GM19397 (cell line): ENCODE results near the gene NES.

Source experiments
- ATAC-seq: cut with Tn5 transposase; IDR thresholded peaks from one replicate; pipeline ENCODE4 v1.9.1; 2021; ENCODE audit warnings: mild to moderate bottlenecking, moderate library complexity; ENCODE audit not compliant: unreplicated experiment

Gene NES

GRCh38 chr1:156684227-156684782, 7.1 kb upstream of the NES start:
- no peak for ATAC-seq

- no peak for ATAC-seq
Measured at GRCh38 chr1:156682166-156682890, 5.1 kb upstream of the NES start.

- ATAC-seq, result no peak
Measured at GRCh38 chr1:156681196-156681960, 4.2 kb upstream of the NES start.

- no peak for ATAC-seq
Measured at GRCh38 chr1:156680056-156680455, 2.8 kb upstream of the NES start.

GRCh38 chr1:156677616-156678596, 699 bp upstream of the NES start:
- no peak for ATAC-seq

- no peak for ATAC-seq
Measured at GRCh38 chr1:156676114-156676819, 940 bp downstream of the NES start.

GRCh38 chr1:156675210-156676113, 1.7 kb downstream of the NES start:
- ATAC-seq, result no peak

- no peak for ATAC-seq
Measured at GRCh38 chr1:156673387-156674121, 3.7 kb downstream of the NES start.

GRCh38 chr1:156671804-156672203, 5.4 kb downstream of the NES start:
- no peak for ATAC-seq

- no peak for ATAC-seq
Measured at GRCh38 chr1:156670791-156671190, 6.4 kb downstream of the NES start.

GRCh38 chr1:156670359-156670758, 6.8 kb downstream of the NES start:
- ATAC-seq, result no peak

- ATAC-seq, result no peak
Measured at GRCh38 chr1:156669794-156670193, 7.4 kb downstream of the NES start.

GRCh38 chr1:156668801-156669637, 8.2 kb downstream of the NES start:
- no peak for ATAC-seq

GRCh38 chr1:156667968-156668709, 9.1 kb downstream of the NES start:
- no peak for ATAC-seq

GRCh38 chr1:156667610-156667967, 9.6 kb downstream of the NES start:
- no peak for ATAC-seq

- no peak for ATAC-seq
Measured at GRCh38 chr1:156666862-156667609, 10.2 kb downstream of the NES start.
